Measurements from ENCODE around the gene COL1A2.

- TF ChIP-seq CTCF (IDR thresholded peaks at IDR 0.05; ENCODE audit: borderline replicate concordance, extremely low read depth, low read length, poor library complexity, severe bottlenecking), result no peak
- no peak for TF ChIP-seq EZH2 (IDR thresholded peaks at IDR 0.05; ENCODE audit: borderline replicate concordance, low read depth, low read length, severe bottlenecking)
Measured at GRCh38 chr7:94406696-94407095, 12.0 kb downstream of the COL1A2 start.
